Right lobe of liver (tissue), 6 donors: Measurements from ENCODE around the gene PDX1. TPM values are rescaled to one million over a fixed set of nuclear protein-coding genes. Genes with fewer than 3 reads are reported as not detected.

Source experiments
- ATAC-seq, 4 donors: fragments of 200-7000 bp; cut with Tn5 transposase; one replicate each; pipeline ENCODE4 v1.9.1; 2020; ENCODE audit warnings: mild to moderate bottlenecking in 4 of 4, moderate library complexity in 4 of 4
- DNase-seq, 3 donors: peaks; one replicate each; pipeline ENCODE4 v3.0.0-alpha.2; 2020
- H3K27ac ChIP-seq, 3 donors: fragments of 200-600 bp; one replicate each; pipeline ENCODE4 v1.8.0; 2022
- H3K27me3 ChIP-seq, 2 donors: fragments of 200-600 bp; one replicate each; pipeline ENCODE4 v1.8.0; 2022
- H3K36me3 ChIP-seq, 4 donors: fragments of 200-600 bp; sonication (generic) in 1 of 4; one replicate each; pipeline versions ENCODE4 v1.5.1 to v1.8.0; 2017 to 2022; ENCODE audit warnings: control low read depth in 1 of 4
- H3K4me1 ChIP-seq, 4 donors: fragments of 200-600 bp; sonication (generic) in 1 of 4; one replicate each; pipeline versions ENCODE4 v1.5.1 to v1.8.0; 2017 to 2022; ENCODE audit warnings: control low read depth in 1 of 4
- H3K4me3 ChIP-seq, 3 donors: fragments of 200-600 bp; one replicate each; pipeline ENCODE4 v1.8.0; 2022
- H3K9me3 ChIP-seq, 4 donors: fragments of 200-600 bp; sonication (generic) in 1 of 4; one replicate each; pipeline versions ENCODE4 v1.5.1 to v1.8.0; 2017 to 2022; ENCODE audit warnings: control low read depth in 1 of 4
- POLR2A ChIP-seq: fragments of 450-650 bp; IDR thresholded peaks from one replicate; pipeline ENCODE4 v1.6.1; 2017; ENCODE audit warnings: antibody characterized with exemption, mild to moderate bottlenecking
- WGBS: methylation state at CpG from one replicate; pipeline ENCODE4 v1.1.6; 2018; ENCODE audit warnings: low coverage, low lambda C conversion rate; ENCODE audit not compliant: insufficient coverage; ENCODE audit errors: missing lambda C conversion rate; 5-methylcytosine and 5-hydroxymethylcytosine counted together
- intact Hi-C, 2 donors: fragments of 100-400 bp; cut with DNase I; formaldehyde crosslinking; loops; one replicate each; pipeline versions ENCODE4 v1.11.2 to v1.14.1; 2022
- total RNA-seq, 6 experiments: library from RNA; depleted of rRNA in 2 of 6; stranded (reverse); fragments of >200 nt in 2 of 6; fragmentation: NEBNext Ultra II Directional in 3 of 6; extraction: Animal tissue kit (Norgen Biotek cat#: 25700) in 3 of 6; gene quantifications; one replicate each; pipeline versions ENCODE4 v1.1.0 to v1.2.4, GENCODE V29; 2016 to 2023
- TF ChIP-seq, protein P1 (sequence below), 4 donors: fragments of 200-600 bp in 3 of 4; fragments of 450-650 bp in 1 of 4; IDR thresholded peaks; one replicate each; pipeline versions ENCODE4 v1.5.1 to v1.8.0; 2016 to 2022; ENCODE audit warnings: antibody characterized with exemption in 4 of 4, mild to moderate bottlenecking in 2 of 4
- donor health status: DM: no; HTN: yes; CAD: no.
- donor health status: DM: no; HTN: no; CAD: no.
- donor health status: DM: no; HTN: no; CAD: no.
- donor health status: DM: no; HTN: yes; CAD: no.
- donor health status: DM: no; HTN: yes; CAD: no.

PDX1 gene
- total RNA-seq, 6 experiments from 2014 or later: 0.06 to 0.66 (median 0.21) TPM; not detected in 2

DNA sequence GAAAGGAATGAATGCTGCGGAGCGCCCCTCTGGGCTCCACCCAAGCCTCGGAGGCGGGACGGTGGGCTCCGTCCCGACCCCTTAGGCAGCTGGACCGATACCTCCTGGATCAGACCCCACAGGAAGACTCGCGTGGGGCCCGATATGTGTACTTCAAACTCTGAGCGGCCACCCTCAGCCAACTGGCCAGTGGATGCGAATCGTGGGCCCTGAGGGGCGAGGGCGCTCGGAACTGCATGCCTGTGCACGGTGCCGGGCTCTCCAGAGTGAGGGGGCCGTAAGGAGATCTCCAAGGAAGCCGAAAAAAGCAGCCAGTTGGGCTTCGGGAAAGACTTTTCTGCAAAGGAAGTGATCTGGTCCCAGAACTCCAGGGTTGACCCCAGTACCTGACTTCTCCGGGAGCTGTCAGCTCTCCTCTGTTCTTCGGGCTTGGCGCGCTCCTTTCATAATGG lies 8.6 kb downstream of the PDX1 start:
- no peak overlapping the region for H3K27ac ChIP-seq
- peak in 1 of 4 donors; percentile 29 for ATAC-seq

DNA sequence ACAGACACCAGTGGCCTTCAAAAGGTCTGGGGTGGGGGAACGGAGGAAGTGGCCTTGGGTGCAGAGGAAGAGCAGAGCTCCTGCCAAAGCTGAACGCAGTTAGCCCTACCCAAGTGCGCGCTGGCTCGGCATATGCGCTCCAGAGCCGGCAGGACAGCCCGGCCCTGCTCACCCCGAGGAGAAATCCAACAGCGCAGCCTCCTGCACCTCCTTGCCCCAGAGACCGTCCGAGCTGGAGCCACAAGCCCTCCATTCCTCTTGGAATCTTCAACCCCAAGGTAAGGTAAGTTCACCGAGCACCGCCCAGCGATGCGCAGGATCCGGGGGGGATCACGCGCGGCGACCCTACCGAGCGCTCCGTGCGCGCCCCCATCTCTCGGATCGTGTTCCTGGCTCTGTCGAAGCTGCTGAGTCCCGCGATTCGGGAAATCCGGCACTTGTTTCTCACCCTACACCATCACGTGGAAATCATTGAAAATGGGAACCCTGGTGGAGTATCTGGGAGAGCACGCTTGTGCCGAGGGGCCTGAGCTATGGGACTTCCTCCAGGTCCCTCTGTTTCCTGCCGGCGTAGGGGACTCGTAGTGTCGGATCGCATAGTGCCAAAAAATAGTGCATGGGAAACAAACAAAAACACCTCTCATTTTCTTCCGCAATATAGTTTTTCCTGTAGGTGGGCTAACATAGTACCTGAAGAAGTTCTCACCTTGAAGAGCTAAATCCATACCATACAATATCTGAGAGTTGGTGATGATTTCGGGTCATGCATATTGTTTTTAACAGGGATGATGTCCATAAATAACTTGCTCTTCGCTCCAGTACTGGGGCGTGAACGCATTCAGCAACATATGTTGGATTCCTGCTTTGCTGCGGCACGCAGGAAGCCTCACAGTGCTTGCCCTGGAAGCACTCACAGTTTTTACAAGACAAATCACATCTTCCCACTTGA lies 9.3 kb downstream of the PDX1 start:
- no peak overlapping the region for H3K4me3 ChIP-seq

More for the DNA sequence above, 8.6 kb downstream of the PDX1 start:
- WGBS: 12% methylated on average over 12 of the region's 26 CpGs
- Histone ChIP-seq H3K4me1 (no peaks in the 10 kb centered on the region), H3K9me3 (no peaks in the 10 kb centered on the region), H3K36me3 (no peaks in the 10 kb centered on the region), H3K4me3 (no peak overlapping the region), H3K27me3 (peaks cover 36 to 38% of the 10 kb centered on the region in 2 donors)
- TF ChIP-seq, protein P1, sequence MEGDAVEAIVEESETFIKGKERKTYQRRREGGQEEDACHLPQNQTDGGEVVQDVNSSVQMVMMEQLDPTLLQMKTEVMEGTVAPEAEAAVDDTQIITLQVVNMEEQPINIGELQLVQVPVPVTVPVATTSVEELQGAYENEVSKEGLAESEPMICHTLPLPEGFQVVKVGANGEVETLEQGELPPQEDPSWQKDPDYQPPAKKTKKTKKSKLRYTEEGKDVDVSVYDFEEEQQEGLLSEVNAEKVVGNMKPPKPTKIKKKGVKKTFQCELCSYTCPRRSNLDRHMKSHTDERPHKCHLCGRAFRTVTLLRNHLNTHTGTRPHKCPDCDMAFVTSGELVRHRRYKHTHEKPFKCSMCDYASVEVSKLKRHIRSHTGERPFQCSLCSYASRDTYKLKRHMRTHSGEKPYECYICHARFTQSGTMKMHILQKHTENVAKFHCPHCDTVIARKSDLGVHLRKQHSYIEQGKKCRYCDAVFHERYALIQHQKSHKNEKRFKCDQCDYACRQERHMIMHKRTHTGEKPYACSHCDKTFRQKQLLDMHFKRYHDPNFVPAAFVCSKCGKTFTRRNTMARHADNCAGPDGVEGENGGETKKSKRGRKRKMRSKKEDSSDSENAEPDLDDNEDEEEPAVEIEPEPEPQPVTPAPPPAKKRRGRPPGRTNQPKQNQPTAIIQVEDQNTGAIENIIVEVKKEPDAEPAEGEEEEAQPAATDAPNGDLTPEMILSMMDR (IDR thresholded peaks at IDR 0.05): no peak
- no peak for TF ChIP-seq POLR2A
- intact Hi-C loops: no loop called here
- no peak for DNase-seq

DNA sequence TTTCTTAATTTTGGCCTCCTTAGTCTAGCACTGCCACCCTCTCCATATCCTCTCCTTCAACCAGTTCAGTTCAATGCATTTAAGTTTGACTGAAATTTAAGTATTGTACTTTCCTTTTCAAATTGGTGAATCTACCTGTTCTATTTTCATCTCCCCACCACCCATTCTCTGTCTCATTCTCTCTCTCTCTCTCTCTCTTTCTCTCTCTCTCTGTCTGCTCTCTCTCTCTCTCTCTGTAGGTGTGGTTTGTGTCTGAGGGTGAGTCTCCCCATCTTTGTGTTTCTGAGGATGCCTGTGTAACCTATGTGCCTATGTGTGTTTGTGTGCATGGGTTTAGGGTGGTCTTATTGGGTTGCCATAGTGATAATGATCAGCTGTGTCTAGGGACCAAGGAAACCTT lies 10.1 kb downstream of the PDX1 start:
- Histone ChIP-seq H3K9me3 (no peaks in the 10 kb centered on the region), H3K27me3 (peaks cover 22 to 26% of the 10 kb centered on the region in 2 donors), H3K4me1 (no peaks in the 10 kb centered on the region), H3K27ac (no peak overlapping the region), H3K36me3 (no peaks in the 10 kb centered on the region), H3K4me3 (no peak overlapping the region)
- TF ChIP-seq, protein P1 (IDR thresholded peaks at IDR 0.05): no peak
- no peak for TF ChIP-seq POLR2A
- ATAC-seq (no peak), DNase-seq (no peak)
- intact Hi-C loops: no loop called here

More for the DNA sequence above, 9.3 kb downstream of the PDX1 start:
- no peaks in the 10 kb centered on the region for H3K4me1 ChIP-seq
- no peaks in the 10 kb centered on the region for H3K36me3 ChIP-seq
- no peak overlapping the region for H3K27ac ChIP-seq
- TF ChIP-seq, protein P1 (IDR thresholded peaks at IDR 0.05): no peak
- no peak for TF ChIP-seq POLR2A
- WGBS: 13% methylated on average over 12 of the region's 48 CpGs
- H3K9me3 ChIP-seq: no peaks in the 10 kb centered on the region
- H3K27me3 ChIP-seq: peaks cover 29 to 31% of the 10 kb centered on the region in 2 donors
- no peak for DNase-seq
- ATAC-seq: peak in 1 of 4 donors; percentile 11
- intact Hi-C loops: no loop called here

DNA sequence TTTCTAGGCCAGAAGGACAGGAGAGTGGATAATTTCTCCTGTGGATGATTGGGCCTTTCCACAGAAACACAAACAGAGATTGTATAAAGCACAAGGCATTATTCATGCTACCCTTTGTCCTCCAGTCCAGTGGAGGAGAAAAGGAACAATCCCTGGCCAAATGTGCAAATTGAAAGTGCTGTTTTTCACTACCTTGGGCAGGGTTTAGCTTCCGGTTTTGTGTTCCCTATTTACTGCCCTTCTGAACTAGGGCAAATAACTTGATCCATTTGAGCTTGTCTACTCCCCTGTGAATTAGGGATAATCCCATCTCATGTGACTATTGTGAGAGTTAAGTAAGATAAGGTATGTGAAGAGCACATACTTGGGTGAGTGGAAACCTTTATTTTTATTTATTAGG lies 13.3 kb downstream of the PDX1 start:
- H3K27ac ChIP-seq: no peak overlapping the region
- TF ChIP-seq, protein P1 (IDR thresholded peaks at IDR 0.05): no peak
- TF ChIP-seq POLR2A: no peak
- no peak for DNase-seq
- no peaks in the 10 kb centered on the region for H3K36me3 ChIP-seq
- H3K4me1 ChIP-seq: no peaks in the 10 kb centered on the region
- WGBS: 50% methylated on average over 1 of the region's 1 CpG
- peaks cover 8 to 15% of the 10 kb centered on the region in 2 donors for H3K27me3 ChIP-seq
- ATAC-seq: no peak
- intact Hi-C loops: no loop called here
- no peaks in the 10 kb centered on the region for H3K9me3 ChIP-seq
- no peak overlapping the region for H3K4me3 ChIP-seq
